Aorta (tissue), 5 donors: ENCODE data around the gene CDH12. TPM values are rescaled to one million over a fixed set of nuclear protein-coding genes. Genes with fewer than 3 reads are reported as not detected.

ENCODE experiments used
- ATAC-seq: fragments of 200-7000 bp; cut with Tn5 transposase; one replicate; pipeline ENCODE4 v1.9.1; 2022; ENCODE audit warnings: moderate library complexity; ENCODE audit not compliant: low FRiP score
- DNase-seq, 2 donors: peaks; one replicate each; pipeline ENCODE4 v3.0.0-alpha.2; 2020
- H3K27ac ChIP-seq, 2 donors: one replicate each; pipeline ENCODE4 v1.5.1; 2013; ENCODE audit warnings: low read length in 2 of 2, mild to moderate bottlenecking in 2 of 2, moderate library complexity in 2 of 2, control low read depth in 1 of 2, inconsistent platforms in 1 of 2, low read depth in 1 of 2
- H3K27me3 ChIP-seq, 2 donors: one replicate each; pipeline ENCODE4 v1.6.1; 2013; ENCODE audit warnings: control low read depth in 1 of 2, low read length in 1 of 2, mild to moderate bottlenecking in 1 of 2, moderate library complexity in 1 of 2; ENCODE audit not compliant: insufficient read depth in 2 of 2, control insufficient read depth in 1 of 2
- H3K36me3 ChIP-seq, 2 donors: one replicate each; pipeline ENCODE4 v1.6.1; 2013; ENCODE audit warnings: control low read depth in 1 of 2, low read length in 1 of 2, mild to moderate bottlenecking in 1 of 2; ENCODE audit not compliant: insufficient read depth in 2 of 2, control insufficient read depth in 1 of 2
- H3K4me1 ChIP-seq, 2 donors: one replicate each; pipeline ENCODE4 v1.6.1; 2013; ENCODE audit warnings: low read length in 2 of 2, control low read depth in 1 of 2, mild to moderate bottlenecking in 1 of 2, moderate library complexity in 1 of 2; ENCODE audit not compliant: insufficient read depth in 2 of 2, control insufficient read depth in 1 of 2
- H3K4me3 ChIP-seq, 2 donors: one replicate each; pipeline ENCODE4 v1.5.1; 2013; ENCODE audit warnings: low read length in 2 of 2, control low read depth in 1 of 2, mild to moderate bottlenecking in 1 of 2
- H3K9me3 ChIP-seq: one replicate; pipeline ENCODE4 v1.6.1; 2013; ENCODE audit warnings: mild to moderate bottlenecking, low read length; ENCODE audit not compliant: control insufficient read depth
- WGBS, 2 donors: extraction: QIAGEN DNeasy Blood & Tissue Kit; methylation state at CpG; one replicate each; pipeline ENCODE4 v1.1.7; 2013; 5-methylcytosine and 5-hydroxymethylcytosine counted together
- intact Hi-C, 2 donors: fragments of 100-400 bp; cut with DNase I; formaldehyde crosslinking; loops; one replicate each; pipeline versions ENCODE4 v1.14.2 to v1.15.0; 2022
- polyA plus RNA-seq, 2 donors: library from polyadenylated mRNA; stranded (reverse); fragments of 200-250 nt; gene quantifications; one replicate each; pipeline ENCODE4 v1.2.3, GENCODE V29; 2013
- total RNA-seq, 2 donors: library from RNA; stranded (reverse); fragmentation: NEBNext Ultra II Directional; extraction: Animal tissue kit (Norgen Biotek cat#: 25700); gene quantifications; one replicate each; pipeline ENCODE4 v1.2.1, GENCODE V29; 2021
- donor health status: healthy with polysubstance abuse.
- donor health status: Bipolar disorder and iron deficiency.
- donor health status: DM: no; HTN: no; CAD: no.
- donor health status: DM: no; HTN: no; CAD: no.
- donor health status: DM: yes; HTN: yes; CAD: no.

Gene CDH12
- total and polyA plus RNA-seq, 4 donors = not detected

GRCh38 chr5:21802100-21802499, 1051.0 kb downstream of the CDH12 start:
- no peak overlapping the region for H3K27ac ChIP-seq
- 93% methylated on average over 10 of the region's 10 CpGs for WGBS, 2 donors
- H3K27me3 ChIP-seq = no peaks in the 10 kb centered on the region
- no peaks in the 10 kb centered on the region for H3K4me1 ChIP-seq
- intact Hi-C loops = no loop called here
- H3K4me3 ChIP-seq = no peak overlapping the region
- ATAC-seq = no peak
- no peak for DNase-seq
- no peaks in the 10 kb centered on the region for H3K36me3 ChIP-seq
- H3K9me3 ChIP-seq = no peaks in the 10 kb centered on the region

GRCh38 chr5:21792748-21793147, 1060.4 kb downstream of the CDH12 start:
- H3K9me3 ChIP-seq = no peaks in the 10 kb centered on the region
- no peak overlapping the region for H3K4me3 ChIP-seq
- ATAC-seq (no peak), DNase-seq (no peak)
- H3K27me3 ChIP-seq = no peaks in the 10 kb centered on the region
- H3K27ac ChIP-seq = no peak overlapping the region
- H3K4me1 ChIP-seq = no peaks in the 10 kb centered on the region
- 48 to 54% methylated on average over 2 of the region's 2 CpGs for whole genome bisulfite sequencing, 2 donors
- intact Hi-C loops = no loop called here
- no peaks in the 10 kb centered on the region for H3K36me3 ChIP-seq

DNA sequence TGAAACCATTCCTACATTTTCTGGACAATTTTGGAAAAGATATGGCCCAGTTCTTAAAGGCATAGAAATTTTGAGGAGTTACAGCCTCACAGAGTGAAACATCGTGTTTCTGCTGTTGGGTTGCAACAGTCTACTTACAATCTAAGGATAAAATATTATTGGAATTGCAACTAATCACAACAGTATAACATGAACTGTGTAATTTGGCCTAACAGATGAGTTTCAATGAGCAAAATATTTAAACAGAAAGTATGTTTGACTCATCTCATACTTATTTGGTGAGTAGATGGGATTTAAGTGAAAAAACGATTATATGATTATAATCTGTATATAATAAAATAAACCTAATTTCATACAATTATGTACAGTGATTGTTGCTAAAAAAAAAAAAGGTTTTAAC, 1061.8 kb downstream of the CDH12 start:
- Histone ChIP-seq H3K4me1 (no peaks in the 10 kb centered on the region), H3K27ac (no peak overlapping the region), H3K9me3 (no peaks in the 10 kb centered on the region), H3K27me3 (no peaks in the 10 kb centered on the region), H3K4me3 (no peak overlapping the region), H3K36me3 (no peaks in the 10 kb centered on the region)
- ATAC-seq (no peak), DNase-seq (no peak)
- intact Hi-C loops = no loop called here
- 57 to 71% methylated on average over 2 of the region's 2 CpGs for WGBS, 2 donors

DNA sequence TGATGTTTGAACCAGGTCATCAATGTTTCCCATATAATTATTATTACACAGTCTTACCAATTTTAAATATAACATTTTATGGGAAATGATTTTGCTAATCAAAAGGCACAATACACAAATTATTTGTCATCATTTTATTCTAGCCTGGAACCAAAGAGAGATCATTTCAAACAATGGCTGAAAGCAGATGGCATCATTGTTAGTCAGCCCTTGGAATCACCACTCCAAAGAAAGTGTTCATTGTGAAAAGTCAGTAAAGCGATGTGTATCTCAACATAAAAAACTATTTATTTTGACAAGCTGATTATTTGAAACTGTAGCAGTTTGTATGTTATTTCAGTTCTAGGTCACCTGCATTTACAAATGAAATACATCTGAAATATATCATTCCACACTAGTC, 1068.7 kb downstream of the CDH12 start:
- no peaks in the 10 kb centered on the region for H3K9me3 ChIP-seq
- no peak overlapping the region for H3K4me3 ChIP-seq
- no peak overlapping the region for H3K27ac ChIP-seq
- ATAC-seq (no peak), DNase-seq (no peak)
- H3K36me3 ChIP-seq = no peaks in the 10 kb centered on the region
- WGBS, 2 donors = 91 to 92% methylated on average over 1 of the region's 1 CpG
- no peaks in the 10 kb centered on the region for H3K27me3 ChIP-seq
- intact Hi-C loops = no loop called here
- H3K4me1 ChIP-seq = no peaks in the 10 kb centered on the region

GRCh38 chr5:21783074-21783679, 1070.0 kb downstream of the CDH12 start:
- WGBS, 2 donors = 42 to 48% methylated on average over 6 of the region's 6 CpGs

DNA sequence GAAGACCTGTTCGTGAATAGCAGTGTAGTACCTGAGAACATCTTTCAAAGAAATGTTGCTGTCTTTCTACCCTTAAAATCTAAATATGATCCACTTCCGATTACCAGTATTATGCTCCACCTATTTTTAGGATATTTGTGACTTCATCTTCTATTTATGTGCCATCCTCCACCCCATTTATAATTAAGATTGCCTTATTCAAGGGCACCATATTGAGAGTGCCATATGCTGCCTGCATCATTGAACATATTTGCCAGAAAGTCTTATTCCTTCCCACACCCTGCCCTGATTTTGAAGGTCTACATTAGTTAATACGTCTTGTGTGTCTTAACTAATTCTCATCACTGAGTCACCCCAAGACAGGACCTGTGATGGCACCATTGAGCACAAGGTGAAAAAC, 1076.7 kb downstream of the CDH12 start:
- Histone ChIP-seq H3K27ac (no peak overlapping the region), H3K4me1 (no peaks in the 10 kb centered on the region), H3K27me3 (no peaks in the 10 kb centered on the region), H3K36me3 (no peaks in the 10 kb centered on the region), H3K9me3 (peaks cover 1% of the 10 kb centered on the region), H3K4me3 (no peak overlapping the region)
- 83 to 88% methylated on average over 3 of the region's 3 CpGs for WGBS, 2 donors
- intact Hi-C loops = no loop called here
- ATAC-seq (no peak), DNase-seq (no peak)

More at GRCh38 chr5:21783074-21783679, 1070.0 kb downstream of the CDH12 start:
- Histone ChIP-seq H3K4me1 (no peaks in the 10 kb centered on the region), H3K4me3 (no peak overlapping the region), H3K27ac (no peak overlapping the region), H3K27me3 (no peaks in the 10 kb centered on the region), H3K36me3 (no peaks in the 10 kb centered on the region), H3K9me3 (no peaks in the 10 kb centered on the region)
- no peak for DNase-seq
- no peak for ATAC-seq
- intact Hi-C loops = no loop called here

DNA sequence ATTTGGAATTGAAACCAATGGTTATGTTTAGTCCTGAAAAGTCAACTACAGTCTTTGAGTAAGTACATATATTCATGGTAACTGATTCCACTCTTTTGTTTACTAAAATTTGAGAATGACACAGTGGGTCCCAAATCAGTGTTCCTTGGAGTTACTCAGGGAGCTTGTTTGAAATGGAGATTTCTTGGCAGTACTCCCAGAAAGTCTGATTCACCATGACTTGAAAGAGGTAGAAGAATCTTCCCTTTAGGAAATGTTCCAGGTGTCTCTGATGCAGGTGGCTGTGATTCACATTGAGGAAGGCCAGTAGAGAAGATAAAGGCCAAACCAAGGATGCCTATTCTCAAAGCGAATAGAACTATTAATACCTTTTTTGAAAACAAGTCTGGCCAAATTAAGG, 1078.3 kb downstream of the CDH12 start:
- Histone ChIP-seq H3K9me3 (peaks cover 1% of the 10 kb centered on the region), H3K36me3 (no peaks in the 10 kb centered on the region), H3K4me1 (no peaks in the 10 kb centered on the region), H3K4me3 (no peak overlapping the region), H3K27ac (no peak overlapping the region), H3K27me3 (no peaks in the 10 kb centered on the region)
- intact Hi-C loops = no loop called here
- ATAC-seq = no peak
- WGBS, 2 donors = 77 to 93% methylated on average over 1 of the region's 1 CpG
- no peak for DNase-seq

DNA sequence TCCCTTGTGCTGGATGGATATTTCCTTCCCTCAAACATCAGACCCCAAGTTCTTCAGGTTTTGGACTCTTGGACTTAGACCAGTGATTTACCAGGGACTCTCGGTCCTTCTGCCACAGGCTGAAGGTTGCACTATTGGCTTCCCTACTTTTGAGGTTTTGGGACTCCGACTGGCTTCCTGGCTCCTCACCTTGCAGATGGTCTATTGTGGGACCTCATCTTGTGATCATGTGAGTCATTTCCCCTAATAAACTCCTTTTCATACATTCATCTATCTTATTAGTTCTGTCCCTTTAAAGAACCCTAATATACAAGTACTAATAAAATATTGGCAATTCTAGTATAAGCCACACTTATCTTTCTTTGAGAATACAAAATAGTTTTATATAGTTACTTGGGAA, 1078.9 kb downstream of the CDH12 start:
- ATAC-seq (no peak), DNase-seq (no peak)
- Histone ChIP-seq H3K36me3 (no peaks in the 10 kb centered on the region), H3K4me1 (no peaks in the 10 kb centered on the region), H3K9me3 (peaks cover 1% of the 10 kb centered on the region), H3K4me3 (no peak overlapping the region), H3K27me3 (no peaks in the 10 kb centered on the region), H3K27ac (no peak overlapping the region)
- intact Hi-C loops = no loop called here
- WGBS, 2 donors = 85 to 91% methylated on average over 2 of the region's 2 CpGs

- WGBS, 2 donors = 71 to 79% methylated on average over 3 of the region's 3 CpGs
- Histone ChIP-seq H3K4me1 (no peaks in the 10 kb centered on the region), H3K9me3 (peaks cover 1% of the 10 kb centered on the region), H3K36me3 (no peaks in the 10 kb centered on the region), H3K27me3 (no peaks in the 10 kb centered on the region), H3K4me3 (no peak overlapping the region), H3K27ac (no peak overlapping the region)
- DNase-seq = no peak
- no peak for ATAC-seq
- intact Hi-C loops = no loop called here
Measured at GRCh38 chr5:21773456-21773855, 1079.7 kb downstream of the CDH12 start.
